HepG2 (cell line): ENCODE data around the gene GOT2. TPM values are rescaled to one million over a fixed set of nuclear protein-coding genes. Genes with fewer than 3 reads are reported as not detected.

Experiments used
- ARID4A ChIP-seq: sonication (generic); formaldehyde crosslinking; IDR thresholded peaks from 2 replicates; pipeline ENCODE4 v1.5.0; 2020; ENCODE audit warnings: mild to moderate bottlenecking, missing genetic modification reagents, borderline replicate concordance
- SNAPC4 ChIP-seq: sonication (generic); formaldehyde crosslinking; IDR thresholded peaks from 2 replicates; pipeline ENCODE4 v1.4.0; 2020; ENCODE audit warnings: mild to moderate bottlenecking, missing genetic modification reagents
- SOX5 ChIP-seq: IDR thresholded peaks from 2 replicates; pipeline ENCODE4 v1.6.1; 2016; ENCODE audit warnings: borderline replicate concordance
- THAP11 ChIP-seq: IDR thresholded peaks from 2 replicates; pipeline ENCODE4 v1.6.1; 2016; ENCODE audit warnings: missing biosample characterization, missing genetic modification reagents
- ZNF260 ChIP-seq: sonication (generic); formaldehyde crosslinking; IDR thresholded peaks from 2 replicates; pipeline ENCODE4 v1.4.0; 2020; ENCODE audit warnings: missing genetic modification reagents, low read depth, mild to moderate bottlenecking, borderline replicate concordance
- ZNF652 ChIP-seq: IDR thresholded peaks from 2 replicates; pipeline ENCODE4 v1.6.1; 2016; ENCODE audit warnings: low read depth, borderline replicate concordance
- polyA plus RNA-seq, 8 experiments: library from polyadenylated mRNA; depleted of rRNA in 3 of 8; stranded (reverse) in 7 of 8; unstranded in 1 of 8; fragments of >200 nt; fragmentation: Illumina TruSeq in 4 of 8; extraction: Trizol in 4 of 8; gene quantifications; 2 replicates each; pipeline versions ENCODE4 v1.2.1 to v1.2.3, GENCODE V29; 2011 to 2016; ENCODE audit warnings: low read depth in 4 of 8, missing spikeins in 1 of 8, mixed read lengths in 1 of 8; ENCODE audit not compliant: insufficient read depth in 1 of 8
- total RNA-seq, 5 experiments: library from RNA; depleted of rRNA; stranded (reverse); fragments of >200 nt; fragmentation: Illumina TruSeq; extraction: Trizol; gene quantifications; 2 replicates each; pipeline ENCODE4 v1.2.3, GENCODE V29; 2016; ENCODE audit warnings: low read depth in 1 of 5
- TF ChIP-seq, protein P1 (sequence below): sonication (generic); formaldehyde crosslinking; IDR thresholded peaks from 2 replicates; pipeline ENCODE4 v1.5.1; 2020; ENCODE audit warnings: mild to moderate bottlenecking, missing genetic modification reagents, borderline replicate concordance
- TF ChIP-seq, protein P2 (sequence below): sonication (generic); formaldehyde crosslinking; conservative IDR thresholded peaks from 2 replicates; pipeline ENCODE4 v1.4.0; 2020; ENCODE audit warnings: missing genetic modification reagents

The GOT2 gene
- total and polyA plus RNA-seq, 2 of the 13 experiments (the other 11 are each of a cell fraction or from before 2014, with no cell fraction given): 32.6 to 121 TPM

GRCh38 chr16:58661199-58661830 lies 72.8 kb downstream of the GOT2 start (continued):
- TF ChIP-seq SNAPC4 (CRISPR knock-in tag) (no peak), ARID4A (no peak), ZNF260 (CRISPR knock-in tag) (no peak), ZNF652 (CRISPR knock-in tag) (no peak), THAP11 (peak; percentile 63), SOX5 (CRISPR knock-in tag) (no peak)
- TF ChIP-seq, protein P1, sequence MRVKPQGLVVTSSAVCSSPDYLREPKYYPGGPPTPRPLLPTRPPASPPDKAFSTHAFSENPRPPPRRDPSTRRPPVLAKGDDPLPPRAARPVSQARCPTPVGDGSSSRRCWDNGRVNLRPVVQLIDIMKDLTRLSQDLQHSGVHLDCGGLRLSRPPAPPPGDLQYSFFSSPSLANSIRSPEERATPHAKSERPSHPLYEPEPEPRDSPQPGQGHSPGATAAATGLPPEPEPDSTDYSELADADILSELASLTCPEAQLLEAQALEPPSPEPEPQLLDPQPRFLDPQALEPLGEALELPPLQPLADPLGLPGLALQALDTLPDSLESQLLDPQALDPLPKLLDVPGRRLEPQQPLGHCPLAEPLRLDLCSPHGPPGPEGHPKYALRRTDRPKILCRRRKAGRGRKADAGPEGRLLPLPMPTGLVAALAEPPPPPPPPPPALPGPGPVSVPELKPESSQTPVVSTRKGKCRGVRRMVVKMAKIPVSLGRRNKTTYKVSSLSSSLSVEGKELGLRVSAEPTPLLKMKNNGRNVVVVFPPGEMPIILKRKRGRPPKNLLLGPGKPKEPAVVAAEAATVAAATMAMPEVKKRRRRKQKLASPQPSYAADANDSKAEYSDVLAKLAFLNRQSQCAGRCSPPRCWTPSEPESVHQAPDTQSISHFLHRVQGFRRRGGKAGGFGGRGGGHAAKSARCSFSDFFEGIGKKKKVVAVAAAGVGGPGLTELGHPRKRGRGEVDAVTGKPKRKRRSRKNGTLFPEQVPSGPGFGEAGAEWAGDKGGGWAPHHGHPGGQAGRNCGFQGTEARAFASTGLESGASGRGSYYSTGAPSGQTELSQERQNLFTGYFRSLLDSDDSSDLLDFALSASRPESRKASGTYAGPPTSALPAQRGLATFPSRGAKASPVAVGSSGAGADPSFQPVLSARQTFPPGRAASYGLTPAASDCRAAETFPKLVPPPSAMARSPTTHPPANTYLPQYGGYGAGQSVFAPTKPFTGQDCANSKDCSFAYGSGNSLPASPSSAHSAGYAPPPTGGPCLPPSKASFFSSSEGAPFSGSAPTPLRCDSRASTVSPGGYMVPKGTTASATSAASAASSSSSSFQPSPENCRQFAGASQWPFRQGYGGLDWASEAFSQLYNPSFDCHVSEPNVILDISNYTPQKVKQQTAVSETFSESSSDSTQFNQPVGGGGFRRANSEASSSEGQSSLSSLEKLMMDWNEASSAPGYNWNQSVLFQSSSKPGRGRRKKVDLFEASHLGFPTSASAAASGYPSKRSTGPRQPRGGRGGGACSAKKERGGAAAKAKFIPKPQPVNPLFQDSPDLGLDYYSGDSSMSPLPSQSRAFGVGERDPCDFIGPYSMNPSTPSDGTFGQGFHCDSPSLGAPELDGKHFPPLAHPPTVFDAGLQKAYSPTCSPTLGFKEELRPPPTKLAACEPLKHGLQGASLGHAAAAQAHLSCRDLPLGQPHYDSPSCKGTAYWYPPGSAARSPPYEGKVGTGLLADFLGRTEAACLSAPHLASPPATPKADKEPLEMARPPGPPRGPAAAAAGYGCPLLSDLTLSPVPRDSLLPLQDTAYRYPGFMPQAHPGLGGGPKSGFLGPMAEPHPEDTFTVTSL (CRISPR knock-in tag): no peak
- TF ChIP-seq, protein P2, sequence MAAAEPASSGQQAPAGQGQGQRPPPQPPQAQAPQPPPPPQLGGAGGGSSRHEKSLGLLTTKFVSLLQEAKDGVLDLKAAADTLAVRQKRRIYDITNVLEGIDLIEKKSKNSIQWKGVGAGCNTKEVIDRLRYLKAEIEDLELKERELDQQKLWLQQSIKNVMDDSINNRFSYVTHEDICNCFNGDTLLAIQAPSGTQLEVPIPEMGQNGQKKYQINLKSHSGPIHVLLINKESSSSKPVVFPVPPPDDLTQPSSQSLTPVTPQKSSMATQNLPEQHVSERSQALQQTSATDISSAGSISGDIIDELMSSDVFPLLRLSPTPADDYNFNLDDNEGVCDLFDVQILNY (CRISPR knock-in tag): no peak
